ENCODE measurements around the gene TMEM120B.

GRCh38 chr12:121701667-121702277 is 10.8 kb upstream of the TMEM120B start:
- TF ChIP-seq POLR2A (IDR thresholded peaks at IDR 0.05; ENCODE audit: low read depth, low read length) (no peak), POLR2AphosphoS5 (IDR thresholded peaks at IDR 0.05; ENCODE audit: low read depth, low read length) (no peak), TAF1 (IDR thresholded peaks at IDR 0.05; ENCODE audit: low read depth, low read length) (no peak), SPI1 (IDR thresholded peaks at IDR 0.05; ENCODE audit: low read depth, low read length) (no peak), POU2F2 (IDR thresholded peaks at IDR 0.05; ENCODE audit: low read depth, low read length) (no peak)
